ENCODE data around the gene PHLDB2. TPM values are rescaled to one million over a fixed set of nuclear protein-coding genes. Genes with fewer than 3 reads are reported as not detected.

Gene PHLDB2
- total RNA-seq, 1 experiment from 2014 or later, result 57.3 TPM

DNA sequence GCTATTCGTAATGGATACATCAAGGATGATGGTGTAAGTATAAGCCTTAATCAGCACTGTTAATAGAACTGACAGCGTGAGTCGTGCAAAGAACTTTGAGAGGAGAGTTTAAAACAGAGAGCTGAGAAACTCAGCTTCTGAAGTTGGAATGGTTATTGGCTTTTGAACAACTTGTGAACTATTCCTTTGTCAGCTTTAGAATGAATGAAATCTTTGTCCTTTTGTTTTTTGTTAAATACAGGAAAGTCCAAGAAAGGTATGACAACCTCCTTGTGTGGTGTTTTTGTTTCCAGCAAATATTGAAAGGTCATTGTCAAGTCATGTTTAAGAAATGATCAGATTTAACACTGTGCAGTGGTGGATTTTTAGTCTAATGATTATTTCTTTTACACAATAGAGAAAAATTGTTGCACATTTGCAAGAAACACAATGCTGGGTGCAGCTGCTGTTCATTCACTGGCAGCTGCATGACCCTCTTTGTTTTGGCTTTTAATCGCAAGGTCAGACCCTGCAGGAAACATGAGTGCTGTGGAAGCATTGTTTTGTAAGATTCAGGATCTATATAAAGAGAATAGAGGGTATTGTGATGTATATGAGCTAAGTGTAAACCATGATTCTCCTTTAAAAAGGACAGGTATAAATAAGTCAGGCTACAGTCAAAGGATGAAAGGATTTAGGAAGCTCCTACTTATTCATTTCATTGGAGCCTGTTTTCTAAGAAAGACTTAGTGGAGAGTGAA, 98.1 kb downstream of the PHLDB2 start:
- peak; percentile 51 for DNase-seq (ENCODE audit: low read depth)

DNA sequence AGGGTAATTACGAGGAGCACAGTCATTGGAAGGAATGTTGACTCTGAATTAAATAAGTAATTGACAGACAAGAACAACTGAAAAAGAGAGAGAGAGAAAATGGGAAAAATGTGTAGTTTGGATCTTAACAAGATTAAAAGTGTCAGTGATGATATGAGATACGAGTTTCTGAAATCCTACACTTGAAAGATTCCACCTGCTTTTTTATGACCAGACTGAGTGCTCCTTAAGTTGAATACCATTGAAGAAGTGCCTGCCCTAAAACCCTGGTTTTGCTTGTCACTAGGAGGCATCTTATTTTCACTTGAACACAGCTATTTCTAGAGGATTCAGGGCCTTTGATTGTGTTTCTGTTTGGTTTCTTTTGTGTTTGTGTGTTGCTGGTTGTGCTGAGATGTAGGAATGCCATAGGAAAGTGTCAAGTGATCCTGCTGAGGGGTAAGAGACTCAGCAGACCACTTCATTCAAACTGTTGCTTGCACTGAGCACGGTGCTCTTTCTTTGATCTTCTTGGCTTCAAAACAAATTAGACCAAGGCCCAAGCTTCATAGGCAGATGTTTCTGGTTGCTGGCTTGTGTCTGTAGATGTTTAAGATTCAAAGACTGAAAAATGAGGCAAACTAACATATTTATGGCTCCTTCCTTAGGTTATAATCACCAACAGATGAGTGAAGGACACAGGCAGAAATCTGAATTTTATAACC, 102.5 kb downstream of the PHLDB2 start:
- no peak for DNase-seq (ENCODE audit: low read depth)

DNA sequence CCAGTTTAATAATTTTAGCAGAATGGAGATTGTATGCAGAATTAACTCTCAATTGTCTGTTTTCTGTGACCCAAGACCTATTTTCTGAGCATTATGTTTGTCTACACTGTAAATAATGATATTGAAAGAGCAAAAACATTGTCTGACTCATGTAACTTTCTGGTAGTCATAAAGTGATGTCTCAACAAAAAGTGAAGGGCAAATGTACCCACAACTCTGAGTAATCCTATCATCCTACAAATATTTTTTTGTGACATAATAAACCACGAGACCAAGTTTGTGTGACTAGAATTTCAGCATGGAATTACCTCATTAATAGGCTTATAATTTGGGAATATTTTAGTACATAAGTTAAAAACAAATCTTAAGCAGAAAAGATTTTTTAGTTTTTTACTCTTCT, 104.4 kb downstream of the PHLDB2 start:
- DNase-seq (ENCODE audit: low read depth), result peak; percentile 83

- DNase-seq (ENCODE audit: low read depth), result no peak
Measured at GRCh38 chr3:111965484-111965883, 106.4 kb downstream of the PHLDB2 start.

- no peak for DNase-seq (ENCODE audit: low read depth)
Measured at GRCh38 chr3:111967068-111967467, 108.0 kb downstream of the PHLDB2 start.

GRCh38 chr3:111967651-111968274, 108.7 kb downstream of the PHLDB2 start:
- peak; percentile 89 for DNase-seq (ENCODE audit: low read depth)

- no peak for DNase-seq (ENCODE audit: low read depth)
Measured at GRCh38 chr3:111968319-111969054, 109.4 kb downstream of the PHLDB2 start.

- no peak for DNase-seq (ENCODE audit: low read depth)
Measured at GRCh38 chr3:111970376-111970775, 111.3 kb downstream of the PHLDB2 start.

GRCh38 chr3:111971533-111972130, 112.6 kb downstream of the PHLDB2 start:
- no peak for DNase-seq (ENCODE audit: low read depth)

GRCh38 chr3:111972891-111973290, 113.8 kb downstream of the PHLDB2 start:
- DNase-seq (ENCODE audit: low read depth), result no peak

DNA sequence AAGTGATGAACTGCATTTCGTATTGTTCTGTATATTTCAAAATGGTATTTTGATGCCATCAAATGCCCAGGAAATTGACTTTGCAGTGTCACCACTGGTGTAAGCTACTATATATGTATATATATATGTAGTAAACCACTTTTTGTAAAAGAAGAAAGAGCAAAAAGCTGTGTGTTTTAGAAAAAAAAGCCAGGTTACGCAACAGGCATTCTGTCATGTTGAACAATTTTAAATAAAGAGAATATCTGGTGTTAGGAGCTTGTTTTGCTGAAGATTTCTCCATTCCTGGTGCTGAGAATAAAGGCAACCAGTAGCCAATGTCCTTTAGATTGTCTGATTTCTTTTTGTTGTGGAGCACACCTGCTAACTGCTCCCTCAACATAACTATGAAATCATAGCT, 116.1 kb downstream of the PHLDB2 start:
- no peak for DNase-seq (ENCODE audit: low read depth)

DNA sequence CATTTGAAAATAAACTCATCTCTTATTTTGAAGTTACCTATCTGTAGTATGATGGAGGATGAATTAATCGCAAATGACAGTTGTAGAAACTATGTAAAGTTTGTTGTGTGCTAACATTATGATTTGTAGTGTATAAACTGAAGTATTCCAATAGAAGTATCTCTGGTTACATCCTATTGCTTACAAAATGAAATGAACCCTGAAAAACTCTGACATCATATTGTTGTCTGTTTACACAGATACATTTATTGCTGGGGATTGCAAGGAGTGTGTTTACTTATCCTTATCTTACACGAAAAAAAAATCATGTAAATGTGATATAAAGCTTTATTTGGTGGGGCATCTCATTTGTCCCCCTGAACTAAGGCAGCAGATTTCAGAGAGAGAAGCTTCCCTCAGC, 117.2 kb downstream of the PHLDB2 start:
- no peak for DNase-seq (ENCODE audit: low read depth)

GRCh38 chr3:111978583-111979433, 119.7 kb downstream of the PHLDB2 start, which contains the start of gene ABHD10:
ABHD10 (plus strand) TSS chr3:111979026; CDS start chr3:111979062, 36 bp downstream.
- DNase-seq (ENCODE audit: low read depth), result peak; percentile 91

DNA sequence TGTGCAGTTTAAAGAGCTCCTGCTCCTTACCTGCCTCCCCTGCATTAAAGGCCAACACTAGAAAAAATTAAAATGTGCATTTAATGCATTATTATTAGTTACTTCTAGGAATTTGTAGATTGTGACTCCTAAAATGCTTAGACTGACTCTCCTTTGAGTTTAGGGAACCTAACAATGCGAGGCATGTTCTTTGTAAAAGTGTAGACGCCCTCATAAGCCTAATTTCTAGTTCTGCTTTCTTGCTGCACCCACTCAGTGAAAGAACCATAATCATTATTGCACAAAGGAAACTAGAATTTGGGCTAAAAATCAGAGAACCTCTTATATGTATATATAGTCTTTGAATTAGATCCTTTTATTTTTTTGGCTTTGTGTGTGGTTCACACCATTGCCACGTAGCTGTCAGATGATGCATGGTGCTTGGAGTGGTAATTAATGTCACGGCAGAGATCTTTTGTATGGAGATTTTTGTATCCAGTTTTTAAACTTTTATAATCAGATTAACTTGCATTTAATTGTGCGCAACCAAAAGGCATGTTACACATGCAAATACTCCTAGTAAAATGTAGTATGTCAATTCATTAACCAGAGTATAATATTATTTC, 120.5 kb downstream of the PHLDB2 start:
- peak; percentile 35 for DNase-seq (ENCODE audit: low read depth)

- DNase-seq (ENCODE audit: low read depth), result no peak
Measured at GRCh38 chr3:111980716-111981456, 121.8 kb downstream of the PHLDB2 start.

GRCh38 chr3:111981457-111981763, 122.3 kb downstream of the PHLDB2 start:
- DNase-seq (ENCODE audit: low read depth), result no peak

DNA sequence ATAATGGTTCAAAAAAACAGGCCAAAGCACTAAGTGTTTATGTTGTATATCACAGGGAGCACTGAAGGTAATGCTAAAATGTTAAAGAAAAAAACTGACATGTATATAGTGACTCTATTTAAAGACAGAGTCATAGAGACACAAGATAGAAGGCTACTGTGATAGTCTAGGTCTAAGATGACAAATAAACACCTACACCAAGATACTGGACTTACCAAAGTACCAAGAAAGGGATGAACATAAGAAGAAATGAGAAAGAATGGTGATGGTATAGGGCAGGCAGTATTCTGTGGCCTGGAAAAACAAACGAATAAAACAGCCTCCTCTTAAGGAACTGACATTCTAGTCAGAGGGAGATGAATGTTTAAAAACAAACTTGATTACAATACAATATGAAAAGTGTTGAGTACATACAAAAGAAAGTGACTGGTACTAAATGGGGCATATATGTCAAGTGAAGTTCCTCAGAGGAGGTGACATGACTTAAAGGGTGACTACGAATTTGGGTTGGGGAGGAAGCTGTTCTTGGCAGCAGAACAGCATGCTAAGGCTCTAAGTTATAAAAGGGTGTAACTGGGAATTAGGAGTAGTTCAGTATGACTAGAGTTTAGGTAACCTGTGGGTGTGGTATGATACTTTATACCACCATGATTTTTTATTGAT, 125.7 kb downstream of the PHLDB2 start:
- DNase-seq (ENCODE audit: low read depth), result no peak

DNA sequence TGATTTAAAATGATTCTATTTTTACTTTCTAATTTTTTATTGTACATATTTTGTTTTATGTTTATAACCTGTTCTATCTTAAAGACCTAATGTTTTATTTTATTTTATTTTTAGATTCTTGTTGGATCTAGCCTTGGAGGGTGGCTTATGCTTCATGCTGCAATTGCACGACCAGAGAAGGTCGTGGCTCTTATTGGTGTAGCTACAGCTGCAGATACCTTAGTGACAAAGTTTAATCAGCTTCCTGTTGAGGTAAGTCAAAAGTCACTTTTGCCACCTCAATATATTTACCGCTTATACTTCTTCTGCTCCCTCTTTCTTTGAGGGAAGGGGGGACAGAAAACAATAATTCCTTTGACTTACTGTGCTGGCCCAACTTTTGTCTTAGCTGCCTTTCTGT, 127.7 kb downstream of the PHLDB2 start:
- DNase-seq (ENCODE audit: low read depth), result no peak

Data from HT1080 (cell line).